WERI-Rb-1 (cell line): ENCODE results near the gene KCNF1.

ENCODE experiments used
- DNase-seq: peaks from one replicate; pipeline ENCODE4 v3.0.0-alpha.2; 2020
- H3K27ac ChIP-seq: fragments of 250-450 bp; sonication (Bioruptor Pico); 2 replicates; pipeline ENCODE4 v1.5.1; 2020; ENCODE audit warnings: mild to moderate bottlenecking, moderate library complexity
- H3K27me3 ChIP-seq: fragments of 250-450 bp; sonication (Bioruptor Pico); 2 replicates; pipeline ENCODE4 v1.5.1; 2021; ENCODE audit warnings: mild to moderate bottlenecking, low read depth, moderate library complexity; ENCODE audit not compliant: insufficient read depth, severe bottlenecking
- H3K36me3 ChIP-seq: fragments of 250-450 bp; sonication (Bioruptor Pico); 2 replicates; pipeline ENCODE4 v1.5.1; 2020; ENCODE audit warnings: mild to moderate bottlenecking, moderate library complexity
- H3K4me3 ChIP-seq: 2 replicates; pipeline ENCODE4 v1.5.1; 2011; ENCODE audit warnings: low read depth, mild to moderate bottlenecking, control low read depth, low read length
- H3K9me3 ChIP-seq: fragments of 250-450 bp; sonication (Bioruptor Pico); 2 replicates; pipeline ENCODE4 v1.5.1; 2021; ENCODE audit warnings: mild to moderate bottlenecking, moderate library complexity; ENCODE audit not compliant: severe bottlenecking
- CTCF ChIP-seq: IDR thresholded peaks from 2 replicates; pipeline ENCODE4 v1.5.1; 2011; ENCODE audit warnings: low read depth, mild to moderate bottlenecking, control low read depth, inconsistent platforms, low read length

Gene KCNF1

GRCh38 chr2:10947005-10947440 is 35.3 kb downstream of the KCNF1 start:
- TF ChIP-seq CTCF: no peak
- no peaks in the 10 kb centered on the region for H3K27me3 ChIP-seq
- H3K36me3 ChIP-seq: no peaks in the 10 kb centered on the region
- DNase-seq: no peak
- no peaks in the 10 kb centered on the region for H3K9me3 ChIP-seq
- H3K4me3 ChIP-seq: no peak overlapping the region
- H3K27ac ChIP-seq: no peak overlapping the region

- Histone ChIP-seq H3K36me3 (no peaks in the 10 kb centered on the region), H3K9me3 (no peaks in the 10 kb centered on the region), H3K4me3 (no peak overlapping the region), H3K27me3 (no peaks in the 10 kb centered on the region), H3K27ac (no peak overlapping the region)
- no peak for DNase-seq
- TF ChIP-seq CTCF: no peak
These were observed 35.9 kb downstream of the KCNF1 start for GRCh38 chr2:10947446-10948187.

GRCh38 chr2:10948188-10948564 is 36.4 kb downstream of the KCNF1 start:
- H3K4me3 ChIP-seq: no peak overlapping the region
- DNase-seq: no peak

GRCh38 chr2:10948606-10949230 is 37.0 kb downstream of the KCNF1 start:
- Histone ChIP-seq H3K9me3 (no peaks in the 10 kb centered on the region), H3K27ac (no peak overlapping the region), H3K36me3 (no peaks in the 10 kb centered on the region), H3K27me3 (no peaks in the 10 kb centered on the region), H3K4me3 (no peak overlapping the region)
- DNase-seq: no peak
- no peak for TF ChIP-seq CTCF

More at GRCh38 chr2:10948188-10948564, 36.4 kb downstream of the KCNF1 start:
- Histone ChIP-seq H3K27me3 (no peaks in the 10 kb centered on the region), H3K36me3 (no peaks in the 10 kb centered on the region), H3K27ac (no peak overlapping the region), H3K9me3 (no peaks in the 10 kb centered on the region)
- TF ChIP-seq CTCF: no peak

GRCh38 chr2:10949835-10950234 is 38.1 kb downstream of the KCNF1 start:
- no peak overlapping the region for H3K27ac ChIP-seq
- no peak for TF ChIP-seq CTCF
- no peaks in the 10 kb centered on the region for H3K36me3 ChIP-seq
- DNase-seq: no peak
- H3K9me3 ChIP-seq: no peaks in the 10 kb centered on the region
- no peak overlapping the region for H3K4me3 ChIP-seq
- no peaks in the 10 kb centered on the region for H3K27me3 ChIP-seq
